ENCODE data around the gene PON1.

PON1 gene

GRCh38 chr7:95330204-95330960, 6.0 kb upstream of the PON1 start:
- Histone ChIP-seq H3K4me3 (ENCODE audit: low read length) (peak overlapping the region; percentile 52), H3K27me3 (ENCODE audit: control insufficient read depth, insufficient read depth, low read length) (no peaks in the 10 kb centered on the region), H3K9ac (ENCODE audit: low read length) (no peak overlapping the region), H3K36me3 (ENCODE audit: control insufficient read depth, insufficient read depth, low read length) (no peaks in the 10 kb centered on the region), H3K27ac (ENCODE audit: low read depth, low read length) (no peak overlapping the region), H3K4me1 (ENCODE audit: control insufficient read depth, insufficient read depth, low read length) (no peaks in the 10 kb centered on the region)

DNA sequence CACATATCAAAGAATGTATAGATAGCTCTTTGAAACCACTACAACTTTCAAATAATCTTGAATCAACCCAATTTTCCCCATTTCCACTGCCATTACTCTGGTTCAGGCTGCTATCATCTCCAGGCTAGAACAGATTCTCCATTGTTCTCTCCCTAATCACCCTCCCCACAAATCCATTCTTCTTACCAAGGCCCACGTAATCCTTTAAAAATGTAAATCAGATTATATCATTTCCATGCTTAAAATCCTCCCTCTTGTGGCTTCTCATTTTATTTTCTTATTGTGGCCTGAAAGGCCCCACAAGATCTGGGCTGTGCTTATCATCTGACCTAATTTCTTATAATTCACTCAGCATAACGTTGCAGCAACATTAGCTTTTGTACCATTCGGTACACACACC, 3.0 kb upstream of the PON1 start:
- no peak overlapping the region for H3K27ac ChIP-seq (ENCODE audit: low read depth, low read length)
- no peak overlapping the region for H3K9ac ChIP-seq (ENCODE audit: low read length)
- H3K4me1 ChIP-seq (ENCODE audit: control insufficient read depth, insufficient read depth, low read length) = no peaks in the 10 kb centered on the region
- no peaks in the 10 kb centered on the region for H3K27me3 ChIP-seq (ENCODE audit: control insufficient read depth, insufficient read depth, low read length)
- no peaks in the 10 kb centered on the region for H3K36me3 ChIP-seq (ENCODE audit: control insufficient read depth, insufficient read depth, low read length)
- no peak overlapping the region for H3K4me3 ChIP-seq (ENCODE audit: low read length)

DNA sequence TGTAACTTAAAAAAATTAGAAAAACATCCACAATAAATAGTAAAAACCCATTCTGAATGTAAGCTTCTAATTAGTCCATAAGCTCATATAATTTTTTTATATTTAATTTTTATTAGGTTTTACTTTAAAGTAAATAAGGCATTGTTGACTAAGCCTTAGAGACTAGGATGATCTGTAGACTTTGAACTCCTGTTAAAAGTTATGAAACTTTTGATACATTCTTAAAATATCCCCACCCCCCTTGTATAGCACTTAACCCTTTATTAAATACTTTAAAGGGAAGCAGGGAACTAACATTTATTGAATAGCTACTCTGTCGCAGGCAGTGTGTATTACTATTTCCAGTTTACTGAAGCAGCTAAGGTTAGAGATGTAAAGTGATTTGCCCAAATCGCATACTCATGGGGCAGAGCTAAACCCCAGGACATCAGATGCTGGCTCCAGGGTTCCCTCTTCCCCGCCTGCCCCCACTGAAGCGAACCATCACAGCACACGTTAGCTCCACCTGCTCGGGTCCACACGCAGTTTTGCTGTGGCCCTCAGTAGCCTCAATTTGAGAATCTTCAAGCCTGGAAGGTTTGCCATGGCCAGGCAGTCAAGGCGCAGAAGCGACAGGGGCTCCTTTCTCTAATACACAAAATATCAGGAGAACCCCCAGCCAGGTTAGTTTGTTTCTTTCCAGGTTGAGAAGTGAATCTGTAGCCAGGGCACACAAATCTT, 762 bp downstream of the PON1 start:
- no peaks in the 10 kb centered on the region for H3K27me3 ChIP-seq (ENCODE audit: control insufficient read depth, insufficient read depth, low read length)
- no peak overlapping the region for H3K9ac ChIP-seq (ENCODE audit: low read length)
- no peaks in the 10 kb centered on the region for H3K4me1 ChIP-seq (ENCODE audit: control insufficient read depth, insufficient read depth, low read length)
- H3K4me3 ChIP-seq (ENCODE audit: low read length) = no peak overlapping the region
- H3K27ac ChIP-seq (ENCODE audit: low read depth, low read length) = no peak overlapping the region
- H3K36me3 ChIP-seq (ENCODE audit: control insufficient read depth, insufficient read depth, low read length) = no peaks in the 10 kb centered on the region

GRCh38 chr7:95322854-95323253, 1.5 kb downstream of the PON1 start:
- Histone ChIP-seq H3K27me3 (ENCODE audit: control insufficient read depth, insufficient read depth, low read length) (no peaks in the 10 kb centered on the region), H3K4me1 (ENCODE audit: control insufficient read depth, insufficient read depth, low read length) (no peaks in the 10 kb centered on the region), H3K36me3 (ENCODE audit: control insufficient read depth, insufficient read depth, low read length) (no peaks in the 10 kb centered on the region), H3K27ac (ENCODE audit: low read depth, low read length) (no peak overlapping the region), H3K9ac (ENCODE audit: low read length) (no peak overlapping the region), H3K4me3 (ENCODE audit: low read length) (no peak overlapping the region)

DNA sequence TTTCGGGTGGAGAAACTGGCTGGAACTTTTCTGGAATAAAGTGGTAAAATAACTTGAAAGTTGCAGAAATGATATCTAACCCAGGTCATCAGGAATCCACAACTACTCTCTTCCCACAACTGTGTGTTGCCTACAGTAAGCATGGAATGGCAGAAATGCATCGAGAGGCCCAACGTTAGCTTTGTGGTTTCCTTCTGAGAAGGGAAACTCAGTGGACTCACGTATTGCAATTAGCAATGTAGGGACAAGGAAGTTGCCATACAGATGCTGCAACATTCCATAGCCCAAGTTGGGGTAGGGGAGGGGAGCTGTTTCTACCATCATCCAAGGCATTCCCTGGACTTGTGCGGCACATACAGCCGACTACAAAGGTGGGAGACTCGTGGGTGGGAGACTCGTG, 1.9 kb downstream of the PON1 start:
- H3K4me1 ChIP-seq (ENCODE audit: control insufficient read depth, insufficient read depth, low read length) = no peaks in the 10 kb centered on the region
- H3K27me3 ChIP-seq (ENCODE audit: control insufficient read depth, insufficient read depth, low read length) = no peaks in the 10 kb centered on the region
- H3K36me3 ChIP-seq (ENCODE audit: control insufficient read depth, insufficient read depth, low read length) = no peaks in the 10 kb centered on the region
- no peak overlapping the region for H3K27ac ChIP-seq (ENCODE audit: low read depth, low read length)
- H3K9ac ChIP-seq (ENCODE audit: low read length) = no peak overlapping the region
- no peak overlapping the region for H3K4me3 ChIP-seq (ENCODE audit: low read length)

DNA sequence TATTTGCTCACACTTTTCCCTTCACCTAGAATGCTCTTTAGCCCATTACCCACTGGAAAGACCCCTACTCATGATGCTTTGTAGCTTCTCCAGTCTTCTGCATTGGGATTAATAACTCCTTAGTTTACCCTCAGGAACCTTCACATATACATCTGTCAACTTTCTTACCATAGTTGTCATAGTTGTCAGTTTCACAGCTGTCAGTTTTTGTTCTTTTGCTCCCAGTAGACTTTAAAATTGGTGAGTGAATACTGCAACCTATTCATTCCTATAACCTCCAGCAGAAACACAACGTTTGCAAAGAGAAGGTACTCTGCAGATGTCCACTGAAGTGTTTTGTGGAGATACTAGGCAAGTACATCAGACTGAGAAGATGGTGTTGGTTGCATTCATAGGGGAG, 2.6 kb downstream of the PON1 start:
- Histone ChIP-seq H3K4me3 (ENCODE audit: low read length) (no peak overlapping the region), H3K27ac (ENCODE audit: low read depth, low read length) (no peak overlapping the region), H3K4me1 (ENCODE audit: control insufficient read depth, insufficient read depth, low read length) (no peaks in the 10 kb centered on the region), H3K27me3 (ENCODE audit: control insufficient read depth, insufficient read depth, low read length) (no peaks in the 10 kb centered on the region), H3K36me3 (ENCODE audit: control insufficient read depth, insufficient read depth, low read length) (no peaks in the 10 kb centered on the region), H3K9ac (ENCODE audit: low read length) (no peak overlapping the region)

DNA sequence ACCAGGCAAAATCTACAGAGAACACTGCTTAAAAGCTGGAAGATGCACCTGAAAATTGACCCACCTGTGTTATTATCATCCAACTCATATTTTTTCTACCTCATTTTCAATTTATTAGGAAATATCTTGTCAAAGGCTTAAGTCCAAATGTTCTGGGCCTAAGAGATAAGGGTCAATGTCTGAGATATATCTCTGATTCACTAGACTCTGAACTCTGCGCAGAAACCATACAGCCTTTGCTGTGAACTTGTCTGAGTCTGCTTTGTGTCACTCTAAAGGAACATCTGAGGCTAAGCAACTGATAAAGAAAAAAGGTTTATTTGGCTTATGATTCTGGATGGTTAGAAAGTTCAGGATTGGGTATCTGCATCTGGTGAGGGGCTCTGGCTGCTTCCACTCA, 3.7 kb downstream of the PON1 start:
- Histone ChIP-seq H3K27me3 (ENCODE audit: control insufficient read depth, insufficient read depth, low read length) (no peaks in the 10 kb centered on the region), H3K36me3 (ENCODE audit: control insufficient read depth, insufficient read depth, low read length) (no peaks in the 10 kb centered on the region), H3K4me1 (ENCODE audit: control insufficient read depth, insufficient read depth, low read length) (no peaks in the 10 kb centered on the region), H3K4me3 (ENCODE audit: low read length) (no peak overlapping the region), H3K9ac (ENCODE audit: low read length) (no peak overlapping the region), H3K27ac (ENCODE audit: low read depth, low read length) (no peak overlapping the region)

DNA sequence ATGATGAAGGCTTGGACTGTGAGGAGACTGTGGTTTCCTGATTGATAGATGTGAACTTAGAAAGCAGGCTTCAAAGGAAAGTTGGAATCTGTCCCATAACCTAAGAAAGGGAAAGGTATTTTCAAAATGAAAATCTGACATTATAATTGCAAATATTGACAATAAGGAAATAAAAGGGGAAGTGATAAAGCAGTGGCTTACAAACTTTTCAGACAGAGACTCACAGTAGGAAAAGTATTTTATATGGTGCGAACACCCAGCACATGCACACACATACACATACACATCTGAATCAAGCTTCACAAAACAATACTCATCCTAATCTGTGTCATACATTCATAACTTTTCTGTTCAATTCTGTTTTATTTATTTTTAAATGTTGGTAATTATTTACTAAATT, 4.8 kb downstream of the PON1 start:
- Histone ChIP-seq H3K4me3 (ENCODE audit: low read length) (no peak overlapping the region), H3K4me1 (ENCODE audit: control insufficient read depth, insufficient read depth, low read length) (no peaks in the 10 kb centered on the region), H3K27ac (ENCODE audit: low read depth, low read length) (no peak overlapping the region), H3K27me3 (ENCODE audit: control insufficient read depth, insufficient read depth, low read length) (no peaks in the 10 kb centered on the region), H3K9ac (ENCODE audit: low read length) (no peak overlapping the region), H3K36me3 (ENCODE audit: control insufficient read depth, insufficient read depth, low read length) (no peaks in the 10 kb centered on the region)

- H3K27ac ChIP-seq (ENCODE audit: low read depth, low read length) = no peak overlapping the region
- no peaks in the 10 kb centered on the region for H3K4me1 ChIP-seq (ENCODE audit: control insufficient read depth, insufficient read depth, low read length)
- H3K9ac ChIP-seq (ENCODE audit: low read length) = no peak overlapping the region
- H3K4me3 ChIP-seq (ENCODE audit: low read length) = no peak overlapping the region
- H3K27me3 ChIP-seq (ENCODE audit: control insufficient read depth, insufficient read depth, low read length) = no peaks in the 10 kb centered on the region
- no peaks in the 10 kb centered on the region for H3K36me3 ChIP-seq (ENCODE audit: control insufficient read depth, insufficient read depth, low read length)
Observed at GRCh38 chr7:95318501-95319100, 5.7 kb downstream of the PON1 start.

DNA sequence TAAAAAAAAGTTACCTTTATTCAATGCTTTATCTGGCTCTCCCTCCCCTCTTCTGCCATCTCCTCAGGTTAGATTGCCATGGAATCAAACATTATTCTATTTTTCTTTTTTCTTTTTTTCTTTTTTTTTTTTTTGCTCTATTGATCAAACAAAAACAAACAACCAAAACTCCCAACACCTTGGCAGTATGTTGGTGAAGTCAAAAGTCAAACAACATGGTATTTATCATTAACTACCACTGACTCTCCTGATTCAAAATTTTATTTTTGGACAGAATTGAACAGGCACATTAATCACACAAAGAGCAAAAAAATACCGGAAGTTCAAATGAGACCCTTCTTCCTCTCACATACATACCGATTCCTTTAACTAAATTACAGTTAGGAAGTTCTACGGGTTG, 6.4 kb downstream of the PON1 start:
- no peak overlapping the region for H3K4me3 ChIP-seq (ENCODE audit: low read length)
- H3K36me3 ChIP-seq (ENCODE audit: control insufficient read depth, insufficient read depth, low read length) = no peaks in the 10 kb centered on the region
- H3K9ac ChIP-seq (ENCODE audit: low read length) = no peak overlapping the region
- no peaks in the 10 kb centered on the region for H3K4me1 ChIP-seq (ENCODE audit: control insufficient read depth, insufficient read depth, low read length)
- no peaks in the 10 kb centered on the region for H3K27me3 ChIP-seq (ENCODE audit: control insufficient read depth, insufficient read depth, low read length)
- no peak overlapping the region for H3K27ac ChIP-seq (ENCODE audit: low read depth, low read length)

DNA sequence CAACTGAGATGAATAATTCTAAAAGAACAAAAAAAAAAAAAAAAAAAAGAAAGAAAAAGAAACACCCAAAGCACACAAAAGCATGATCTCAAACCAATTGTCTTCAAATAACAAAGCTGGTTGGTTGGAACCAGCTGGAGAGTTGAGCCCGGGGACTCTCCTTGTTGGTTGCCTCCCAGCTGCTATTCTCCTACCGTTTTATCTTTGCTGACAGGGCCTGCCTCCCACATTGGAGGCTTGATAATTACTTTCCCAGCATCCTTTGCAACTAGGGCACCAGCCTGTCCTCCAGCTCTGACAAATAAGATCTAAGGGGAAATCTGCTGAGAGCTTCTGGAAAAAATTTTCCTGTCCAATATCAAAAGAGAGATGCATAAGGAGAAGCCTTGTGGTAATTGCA, 6.8 kb downstream of the PON1 start:
- Histone ChIP-seq H3K27me3 (ENCODE audit: control insufficient read depth, insufficient read depth, low read length) (no peaks in the 10 kb centered on the region), H3K4me1 (ENCODE audit: control insufficient read depth, insufficient read depth, low read length) (no peaks in the 10 kb centered on the region), H3K27ac (ENCODE audit: low read depth, low read length) (no peak overlapping the region), H3K4me3 (ENCODE audit: low read length) (no peak overlapping the region), H3K36me3 (ENCODE audit: control insufficient read depth, insufficient read depth, low read length) (no peaks in the 10 kb centered on the region), H3K9ac (ENCODE audit: low read length) (no peak overlapping the region)

DNA sequence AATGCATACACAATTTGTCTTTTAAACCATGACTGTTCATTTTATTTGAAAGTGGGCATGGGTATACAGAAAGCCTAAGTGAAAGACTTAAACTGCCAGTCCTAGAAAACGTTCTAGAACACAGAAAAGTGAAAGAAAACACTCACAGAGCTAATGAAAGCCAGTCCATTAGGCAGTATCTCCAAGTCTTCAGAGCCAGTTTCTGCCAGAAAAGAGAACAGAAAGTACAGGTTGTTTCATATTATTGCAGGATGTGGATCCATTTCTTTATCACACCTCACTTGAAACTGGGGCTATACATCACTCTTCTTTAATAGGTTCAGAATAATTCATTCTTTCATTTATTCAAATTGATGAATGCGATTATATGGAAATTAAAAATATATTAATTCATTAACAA, 7.7 kb downstream of the PON1 start:
- Histone ChIP-seq H3K4me1 (ENCODE audit: control insufficient read depth, insufficient read depth, low read length) (no peaks in the 10 kb centered on the region), H3K27ac (ENCODE audit: low read depth, low read length) (no peak overlapping the region), H3K4me3 (ENCODE audit: low read length) (no peak overlapping the region), H3K27me3 (ENCODE audit: control insufficient read depth, insufficient read depth, low read length) (no peaks in the 10 kb centered on the region), H3K36me3 (ENCODE audit: control insufficient read depth, insufficient read depth, low read length) (no peaks in the 10 kb centered on the region), H3K9ac (ENCODE audit: low read length) (no peak overlapping the region)

GRCh38 chr7:95312561-95312960, 11.8 kb downstream of the PON1 start:
- Histone ChIP-seq H3K4me1 (ENCODE audit: control insufficient read depth, insufficient read depth, low read length) (no peaks in the 10 kb centered on the region), H3K27ac (ENCODE audit: low read depth, low read length) (no peak overlapping the region), H3K27me3 (ENCODE audit: control insufficient read depth, insufficient read depth, low read length) (no peaks in the 10 kb centered on the region), H3K4me3 (ENCODE audit: low read length) (no peak overlapping the region), H3K36me3 (ENCODE audit: control insufficient read depth, insufficient read depth, low read length) (no peaks in the 10 kb centered on the region), H3K9ac (ENCODE audit: low read length) (no peak overlapping the region)

All from rectal smooth muscle tissue (tissue), 1 donor.